Psoas muscle (tissue), 8 donors: Measurements from ENCODE around the gene ALAD. TPM values are rescaled to one million over a fixed set of nuclear protein-coding genes. Genes with fewer than 3 reads are reported as not detected.

Experiments used
- ATAC-seq, 4 donors: fragments of 200-7000 bp; cut with Tn5 transposase; one replicate each; pipeline ENCODE4 v1.9.1; 2020; ENCODE audit warnings: moderate library complexity in 3 of 4, mild to moderate bottlenecking in 2 of 4
- DNase-seq, 2 donors: peaks; one replicate each; pipeline ENCODE4 v3.0.0-alpha.2; 2020
- H3K27ac ChIP-seq: fragments of 200-600 bp; one replicate; pipeline ENCODE4 v1.8.0; 2022
- H3K27me3 ChIP-seq, 3 donors: fragments of 200-600 bp in 1 of 3; one replicate each; pipeline versions ENCODE4 v1.6.1 to v1.8.0; 2013 to 2022; ENCODE audit warnings: low read length in 2 of 3, mild to moderate bottlenecking in 2 of 3, moderate library complexity in 1 of 3; ENCODE audit not compliant: insufficient read depth in 3 of 3
- H3K36me3 ChIP-seq, 2 donors: fragments of 200-600 bp in 1 of 2; one replicate each; pipeline versions ENCODE4 v1.6.1 to v1.8.0; 2013 to 2022; ENCODE audit warnings: low read depth in 1 of 2, mild to moderate bottlenecking in 1 of 2, moderate library complexity in 1 of 2; ENCODE audit not compliant: insufficient read depth in 1 of 2
- H3K4me1 ChIP-seq: fragments of 200-600 bp; one replicate; pipeline ENCODE4 v1.8.0; 2022
- H3K4me3 ChIP-seq: fragments of 200-600 bp; one replicate; pipeline ENCODE4 v1.8.0; 2022; ENCODE audit warnings: mild to moderate bottlenecking
- H3K9me3 ChIP-seq: fragments of 200-600 bp; one replicate; pipeline ENCODE4 v1.8.0; 2022
- CTCF ChIP-seq: fragments of 200-600 bp; IDR thresholded peaks from one replicate; pipeline ENCODE4 v1.8.0; 2022; ENCODE audit warnings: antibody characterized with exemption
- WGBS, 3 donors: extraction: QIAGEN DNeasy Blood & Tissue Kit; methylation state at CpG; one replicate each; pipeline versions ENCODE4 v1.1.6 to v1.1.7; 2013; 5-methylcytosine and 5-hydroxymethylcytosine counted together
- intact Hi-C, 2 donors: fragments of 100-400 bp; cut with DNase I; formaldehyde crosslinking; loops; one replicate each; pipeline versions ENCODE4 v1.11.0 to v1.14.2; 2022
- polyA plus RNA-seq, 3 donors: library from polyadenylated mRNA; stranded (reverse); fragments of 200-250 nt; gene quantifications; one replicate each; pipeline ENCODE4 v1.2.3, GENCODE V29; 2013
- total RNA-seq, 4 donors: library from RNA; stranded (reverse); fragmentation: NEBNext Ultra II Directional in 2 of 4; extraction: Animal tissue kit (Norgen Biotek cat#: 25700) in 2 of 4; gene quantifications; one replicate each; pipeline versions ENCODE4 v1.2.1 to v1.2.4, GENCODE V29; 2021 to 2023
- donor health status: healthy with polysubstance abuse.
- donor health status: DM: no; HTN: no; CAD: no; lungs with moderate emphysema.
- donor health status: Bipolar disorder and iron deficiency.
- donor health status: healthy.
- donor health status: DM: yes; HTN: yes; CAD: no.
- donor health status: DM: no; HTN: no; CAD: no.
- donor health status: DM: no; HTN: no; CAD: no.
- donor health status: DM: yes; HTN: yes; CAD: no.

Gene ALAD
- total and polyA plus RNA-seq, 7 donors, result 13.1 to 43.1 (median 17.3) TPM

GRCh38 chr9:113390192-113390960 is 10.7 kb downstream of the ALAD start:
- H3K4me1 ChIP-seq, result no peaks in the 10 kb centered on the region
- intact Hi-C loops, result no loop called here
- H3K27me3 ChIP-seq, result no peaks in the 10 kb centered on the region
- no peak overlapping the region for H3K27ac ChIP-seq
- no peak for ATAC-seq
- no peak overlapping the region for H3K4me3 ChIP-seq
- H3K36me3 ChIP-seq, result peaks cover 14 to 70% of the 10 kb centered on the region in 2 donors
- TF ChIP-seq CTCF, result no peak
- no peaks in the 10 kb centered on the region for H3K9me3 ChIP-seq
- 94 to 98% (median 95%) methylated on average over 17 of the region's 17 CpGs for WGBS, 3 donors
- no peak for DNase-seq

- 90 to 92% (median 91%) methylated on average over 11 of the region's 11 CpGs for WGBS, 3 donors
- intact Hi-C loops, result no loop called here
- no peak for TF ChIP-seq CTCF
These were observed 11.6 kb downstream of the ALAD start for GRCh38 chr9:113389451-113389850.

GRCh38 chr9:113388833-113389232 is 12.3 kb downstream of the ALAD start:
- H3K9me3 ChIP-seq, result no peaks in the 10 kb centered on the region
- H3K27ac ChIP-seq, result no peak overlapping the region
- H3K36me3 ChIP-seq, result peaks cover 14 to 67% of the 10 kb centered on the region in 2 donors
- intact Hi-C loops, result no loop called here
- H3K4me1 ChIP-seq, result no peaks in the 10 kb centered on the region
- no peak overlapping the region for H3K4me3 ChIP-seq
- DNase-seq (no peak), ATAC-seq (no peak)
- no peaks in the 10 kb centered on the region for H3K27me3 ChIP-seq
- TF ChIP-seq CTCF, result no peak
- 84 to 93% (median 88%) methylated on average over 13 of the region's 13 CpGs for WGBS, 3 donors

More at GRCh38 chr9:113389451-113389850, 11.6 kb downstream of the ALAD start:
- no peaks in the 10 kb centered on the region for H3K9me3 ChIP-seq
- no peaks in the 10 kb centered on the region for H3K4me1 ChIP-seq
- no peak overlapping the region for H3K4me3 ChIP-seq
- ATAC-seq (no peak), DNase-seq (no peak)
- peaks cover 14 to 67% of the 10 kb centered on the region in 2 donors for H3K36me3 ChIP-seq
- no peaks in the 10 kb centered on the region for H3K27me3 ChIP-seq
- no peak overlapping the region for H3K27ac ChIP-seq

- Histone ChIP-seq H3K27ac (no peak overlapping the region), H3K36me3 (peaks cover 14 to 56% of the 10 kb centered on the region in 2 donors), H3K4me3 (no peak overlapping the region), H3K27me3 (no peaks in the 10 kb centered on the region), H3K9me3 (no peaks in the 10 kb centered on the region), H3K4me1 (no peaks in the 10 kb centered on the region)
- intact Hi-C loops, result no loop called here
- 86 to 89% (median 88%) methylated on average over 9 of the region's 9 CpGs for WGBS, 3 donors
- no peak for DNase-seq
- no peak for TF ChIP-seq CTCF
- no peak for ATAC-seq
These were observed 13.4 kb downstream of the ALAD start for GRCh38 chr9:113387560-113388230.
